NB4 (cell line): Measurements from ENCODE around the gene RCOR1.

Experiments
- MYC ChIP-seq: IDR thresholded peaks from 2 replicates; pipeline ENCODE4 v1.6.1; 2011; ENCODE audit warnings: low read depth, low read length
- POLR2A ChIP-seq: IDR thresholded peaks from 2 replicates; pipeline ENCODE4 v1.6.1; 2011; ENCODE audit warnings: mild to moderate bottlenecking; ENCODE audit not compliant: insufficient read length; ENCODE audit errors: extremely low read depth
- TF ChIP-seq, protein P1 (sequence below): IDR thresholded peaks from one replicate; pipeline ENCODE4 v1.5.1; 2012; ENCODE audit warnings: low read depth, low read length
- TF ChIP-seq, protein P2 (sequence below): IDR thresholded peaks from 2 replicates; pipeline ENCODE4 v1.6.1; 2011; ENCODE audit warnings: low read depth, low read length

DNA sequence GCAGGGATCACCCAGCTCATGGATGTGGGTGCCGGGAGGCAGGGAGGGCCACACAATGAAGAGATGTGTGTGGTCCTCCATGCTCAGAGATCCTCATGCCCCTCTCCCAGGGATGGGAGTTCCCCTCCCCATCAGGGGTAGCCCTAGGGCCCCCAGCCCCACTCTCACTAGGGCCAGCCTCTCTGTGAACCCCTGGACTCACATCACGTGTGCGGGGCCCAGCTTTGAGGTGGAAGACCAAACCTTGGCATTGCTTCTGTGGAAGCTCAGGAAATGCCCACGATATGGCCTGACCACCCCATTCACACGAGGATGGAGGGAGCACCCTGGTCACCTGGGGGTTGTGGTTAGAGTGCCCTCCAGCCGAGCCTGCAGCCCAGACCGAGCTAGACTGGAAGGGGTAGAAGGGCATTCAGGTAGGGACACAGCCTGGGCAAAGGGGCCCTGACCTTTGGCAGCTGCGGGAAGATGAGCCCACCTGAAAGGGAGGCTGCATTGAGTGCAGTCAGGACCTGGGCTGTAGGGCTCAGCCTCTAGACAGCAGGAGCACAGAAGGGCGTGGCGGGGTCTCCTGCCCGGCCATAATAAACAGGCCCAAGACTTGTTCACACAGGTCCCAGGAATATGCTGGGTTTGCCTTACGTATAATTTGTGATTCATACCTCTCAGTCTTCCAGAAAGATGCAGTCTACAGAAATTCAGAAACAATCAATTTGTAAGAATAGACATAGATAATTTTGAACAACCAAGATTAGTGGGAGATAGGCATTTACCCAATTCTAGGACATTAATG is 34.8 kb upstream of the RCOR1 start:
- TF ChIP-seq, protein P1, sequence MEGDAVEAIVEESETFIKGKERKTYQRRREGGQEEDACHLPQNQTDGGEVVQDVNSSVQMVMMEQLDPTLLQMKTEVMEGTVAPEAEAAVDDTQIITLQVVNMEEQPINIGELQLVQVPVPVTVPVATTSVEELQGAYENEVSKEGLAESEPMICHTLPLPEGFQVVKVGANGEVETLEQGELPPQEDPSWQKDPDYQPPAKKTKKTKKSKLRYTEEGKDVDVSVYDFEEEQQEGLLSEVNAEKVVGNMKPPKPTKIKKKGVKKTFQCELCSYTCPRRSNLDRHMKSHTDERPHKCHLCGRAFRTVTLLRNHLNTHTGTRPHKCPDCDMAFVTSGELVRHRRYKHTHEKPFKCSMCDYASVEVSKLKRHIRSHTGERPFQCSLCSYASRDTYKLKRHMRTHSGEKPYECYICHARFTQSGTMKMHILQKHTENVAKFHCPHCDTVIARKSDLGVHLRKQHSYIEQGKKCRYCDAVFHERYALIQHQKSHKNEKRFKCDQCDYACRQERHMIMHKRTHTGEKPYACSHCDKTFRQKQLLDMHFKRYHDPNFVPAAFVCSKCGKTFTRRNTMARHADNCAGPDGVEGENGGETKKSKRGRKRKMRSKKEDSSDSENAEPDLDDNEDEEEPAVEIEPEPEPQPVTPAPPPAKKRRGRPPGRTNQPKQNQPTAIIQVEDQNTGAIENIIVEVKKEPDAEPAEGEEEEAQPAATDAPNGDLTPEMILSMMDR: no peak
- TF ChIP-seq, protein P2, sequence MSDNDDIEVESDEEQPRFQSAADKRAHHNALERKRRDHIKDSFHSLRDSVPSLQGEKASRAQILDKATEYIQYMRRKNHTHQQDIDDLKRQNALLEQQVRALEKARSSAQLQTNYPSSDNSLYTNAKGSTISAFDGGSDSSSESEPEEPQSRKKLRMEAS: no peak
- TF ChIP-seq POLR2A (no peak), MYC (no peak)
